ENCODE results near the gene CD9.
"Not testable (repeated sequence)": the region's sequence is repeated elsewhere in the genome, so short reads cannot be mapped to it uniquely, and the experiment has no call there.

CD9 gene, protein sequence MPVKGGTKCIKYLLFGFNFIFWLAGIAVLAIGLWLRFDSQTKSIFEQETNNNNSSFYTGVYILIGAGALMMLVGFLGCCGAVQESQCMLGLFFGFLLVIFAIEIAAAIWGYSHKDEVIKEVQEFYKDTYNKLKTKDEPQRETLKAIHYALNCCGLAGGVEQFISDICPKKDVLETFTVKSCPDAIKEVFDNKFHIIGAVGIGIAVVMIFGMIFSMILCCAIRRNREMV

DNA sequence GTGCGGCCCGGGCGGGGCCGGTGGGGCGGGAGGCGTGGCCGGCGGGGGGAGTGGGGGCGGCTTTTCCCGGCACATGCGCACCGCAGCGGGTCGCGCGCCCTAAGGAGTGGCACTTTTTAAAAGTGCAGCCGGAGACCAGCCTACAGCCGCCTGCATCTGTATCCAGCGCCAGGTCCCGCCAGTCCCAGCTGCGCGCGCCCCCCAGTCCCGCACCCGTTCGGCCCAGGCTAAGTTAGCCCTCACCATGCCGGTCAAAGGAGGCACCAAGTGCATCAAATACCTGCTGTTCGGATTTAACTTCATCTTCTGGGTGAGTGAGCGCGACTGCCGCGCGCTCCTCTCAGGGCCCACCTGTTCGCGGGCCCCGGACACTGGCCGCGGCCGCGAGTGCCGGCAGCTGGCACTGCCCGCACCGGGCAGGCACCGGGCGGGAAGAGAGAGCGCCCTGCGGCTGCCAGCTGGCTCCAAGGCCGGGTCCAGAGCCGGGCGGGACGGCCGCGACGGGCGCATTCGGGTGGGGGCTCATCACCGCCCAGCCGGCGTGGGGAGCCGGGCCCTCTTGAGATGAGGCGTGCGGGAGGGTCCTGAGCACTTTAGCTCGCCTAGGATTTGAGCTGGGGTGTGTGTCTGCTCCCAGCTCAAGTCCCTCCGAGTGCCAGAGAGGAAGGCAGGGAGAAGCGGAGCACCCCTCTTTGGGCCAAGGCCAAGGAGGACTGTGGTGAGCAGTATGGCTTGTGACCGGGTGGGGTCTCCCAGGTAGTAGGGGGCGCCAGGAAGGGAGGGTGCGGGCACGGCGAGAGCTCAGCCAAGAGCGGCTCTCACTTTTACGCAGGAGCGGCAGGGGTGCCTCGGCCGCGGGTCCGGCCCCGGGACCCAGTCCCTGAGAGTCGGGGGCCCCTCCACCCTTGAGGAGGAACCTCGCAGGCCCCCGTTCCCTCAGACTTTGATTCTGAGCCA is at the start of gene CD9:
Gene CD9, plus strand, starts transcription at position 145 of the 957 bp plus-strand sequence. Its CDS starts 100 bp downstream, at position 245.
- peak; percentile 81 for DNase-seq (ENCODE audit: low spot score)

DNA sequence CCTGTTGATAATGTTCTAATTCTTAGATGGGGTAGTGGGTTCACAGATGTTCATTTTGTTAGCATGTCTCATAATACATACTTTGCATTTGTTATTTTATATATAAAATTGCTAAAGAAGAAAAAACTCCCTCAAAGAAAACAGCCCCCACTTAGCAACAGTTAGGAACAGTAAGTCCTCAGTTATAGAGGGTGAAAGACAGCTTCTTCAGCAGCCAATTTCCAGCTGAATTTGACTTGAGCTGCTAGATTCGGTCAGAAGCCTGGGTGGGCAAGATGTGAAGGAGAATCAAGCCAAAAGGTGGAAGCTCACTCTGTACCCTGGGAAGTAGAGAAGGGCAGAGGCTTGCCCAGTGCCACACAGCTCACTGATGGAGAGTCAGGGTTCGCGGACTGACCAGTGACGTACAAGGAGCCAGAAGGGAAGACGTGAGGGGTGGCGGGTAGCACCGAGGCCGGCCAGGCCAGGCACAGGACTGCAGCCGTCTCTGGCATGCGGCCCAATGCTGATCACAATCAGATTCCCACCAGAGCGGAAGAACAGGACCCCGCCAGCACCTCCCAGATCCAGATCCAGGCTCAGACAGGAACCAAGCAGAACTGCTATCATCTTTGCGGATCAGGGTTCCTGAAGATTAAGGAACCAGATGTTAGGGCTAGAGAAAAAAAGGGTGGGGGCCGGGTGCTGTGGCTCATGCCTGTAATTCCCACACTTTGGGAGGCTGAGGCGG is 45.3 kb upstream of the CD9 start:
- no peak for DNase-seq (ENCODE audit: low spot score)

DNA sequence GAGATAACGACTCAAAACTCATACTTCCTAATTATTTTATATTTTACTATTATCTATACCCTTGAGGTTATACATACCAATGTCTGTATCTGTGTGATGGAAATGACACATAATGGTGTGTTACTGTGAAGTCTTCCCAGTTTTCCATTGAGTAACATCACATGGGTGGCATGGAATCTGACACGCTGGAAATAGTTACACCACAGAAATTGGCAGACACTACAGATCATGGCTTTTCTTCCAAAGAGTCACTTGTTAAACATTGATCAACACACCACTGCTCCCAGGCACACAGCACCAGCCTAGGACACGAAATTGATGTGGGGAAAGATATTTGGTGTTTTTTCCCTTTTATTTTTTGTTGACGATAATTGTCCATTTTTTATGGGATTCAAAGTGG is 42.7 kb upstream of the CD9 start:
- DNase-seq (ENCODE audit: low spot score), result no peak

DNA sequence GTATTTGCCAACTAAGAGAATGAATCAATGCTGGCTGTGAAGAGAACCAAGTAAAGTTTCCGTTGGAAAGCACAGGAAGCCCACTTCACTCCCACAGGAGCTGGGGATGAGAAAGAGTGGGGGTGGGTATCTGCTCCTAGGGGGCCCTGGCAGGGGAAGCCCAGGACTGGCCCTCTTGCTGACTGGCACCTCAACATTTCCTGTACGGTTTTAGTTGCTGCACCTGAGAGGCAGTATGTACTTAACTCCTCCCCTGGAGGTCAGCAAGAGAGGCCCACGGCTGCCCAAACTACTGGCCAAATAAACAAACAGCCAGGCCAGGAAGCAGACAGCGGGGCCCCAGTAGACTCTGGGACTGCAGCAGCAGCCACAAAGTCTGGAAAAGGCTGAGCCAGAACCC is 41.9 kb upstream of the CD9 start:
- DNase-seq (ENCODE audit: low spot score), result no peak

DNA sequence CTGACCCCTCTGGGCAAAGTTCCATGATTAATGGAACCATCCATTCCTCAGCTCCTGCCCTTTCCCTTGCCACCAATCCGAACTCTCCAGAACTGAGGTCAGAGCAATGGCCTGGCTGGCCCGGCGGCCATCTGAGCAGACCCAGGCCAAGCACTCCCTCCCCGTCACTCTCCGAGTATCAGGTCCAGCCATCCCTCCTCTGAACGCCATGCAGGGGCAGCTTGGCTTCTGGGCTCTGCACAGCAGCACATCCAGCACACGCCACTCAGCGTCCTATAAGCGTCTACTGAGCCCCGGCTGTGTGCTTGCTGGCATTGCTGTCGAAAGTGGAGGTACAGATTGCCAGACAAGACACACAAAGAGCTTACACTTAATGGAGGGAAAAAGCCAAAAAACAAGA is 41.5 kb upstream of the CD9 start:
- no peak for DNase-seq (ENCODE audit: low spot score)

DNA sequence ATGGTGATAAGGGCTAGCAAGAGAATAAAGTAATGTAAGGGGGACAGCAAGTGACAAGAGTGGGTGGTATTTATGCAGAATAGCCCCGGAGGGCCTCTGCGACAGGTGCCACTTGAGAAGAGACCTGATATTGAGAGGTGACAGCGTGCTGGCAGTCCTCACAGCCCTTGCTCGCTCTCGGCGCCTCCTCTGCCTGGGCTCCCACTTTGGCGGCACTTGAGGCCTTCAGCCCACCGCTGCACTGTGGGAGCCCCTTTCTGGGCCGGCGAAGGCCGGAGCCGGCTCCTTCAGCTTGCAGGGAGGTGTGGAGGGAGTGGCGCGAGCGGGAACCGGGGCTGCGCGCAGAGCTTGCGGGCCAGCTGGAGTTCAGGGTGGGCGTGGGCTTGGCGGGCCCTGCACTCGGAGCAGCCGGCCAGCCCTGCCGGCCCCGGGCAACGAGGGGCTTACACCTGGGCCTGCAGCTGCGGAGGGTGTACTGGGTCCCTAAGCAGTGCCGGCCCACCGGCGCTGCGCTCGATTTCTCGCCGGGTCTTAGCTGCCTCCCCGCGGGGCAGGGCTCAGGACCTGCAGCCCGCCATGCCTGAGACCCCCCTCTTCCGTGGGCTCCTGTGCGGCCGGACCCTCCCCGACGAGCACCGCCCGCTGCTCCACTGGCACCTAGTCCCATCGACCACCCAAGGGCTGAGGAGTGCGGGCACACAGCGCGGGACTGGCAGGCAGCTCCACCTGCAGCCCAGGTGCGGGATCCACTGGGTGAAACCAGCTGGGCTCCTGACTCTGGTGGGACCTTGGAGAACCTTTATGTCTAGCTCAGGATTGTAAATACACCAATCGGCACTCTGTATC is 40.8 kb upstream of the CD9 start:
- not testable (repeated sequence) for DNase-seq (ENCODE audit: low spot score)

DNA sequence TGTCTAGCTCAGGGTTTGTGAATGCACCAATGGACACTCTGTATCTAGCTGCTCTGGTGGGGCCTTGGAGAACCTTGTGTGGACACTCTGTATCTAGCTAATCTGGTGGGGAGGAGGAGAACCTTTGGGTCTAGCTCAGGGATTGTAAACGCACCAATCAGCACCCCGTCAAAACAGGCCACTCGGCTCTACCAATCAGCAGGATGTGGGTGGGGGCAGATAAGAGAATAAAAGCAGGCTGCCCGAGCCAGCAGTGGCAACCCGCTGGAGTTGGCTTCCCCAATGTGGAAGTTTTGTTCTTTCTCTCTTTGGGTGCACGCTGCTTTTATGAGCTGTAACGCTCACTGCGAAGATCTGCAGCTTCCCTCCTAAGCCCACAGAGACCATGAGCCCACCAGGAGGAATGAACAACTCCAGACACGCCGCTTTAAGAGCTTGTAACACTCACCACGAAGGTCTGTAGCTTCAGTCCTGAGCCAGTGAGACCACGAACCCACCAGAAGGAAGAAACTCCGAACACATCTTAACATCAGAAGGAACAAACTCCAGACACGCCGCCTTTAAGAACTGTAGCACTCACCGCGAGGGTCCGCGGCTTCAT is 40.1 kb upstream of the CD9 start:
- DNase-seq (ENCODE audit: low spot score), result not testable (repeated sequence)

DNA sequence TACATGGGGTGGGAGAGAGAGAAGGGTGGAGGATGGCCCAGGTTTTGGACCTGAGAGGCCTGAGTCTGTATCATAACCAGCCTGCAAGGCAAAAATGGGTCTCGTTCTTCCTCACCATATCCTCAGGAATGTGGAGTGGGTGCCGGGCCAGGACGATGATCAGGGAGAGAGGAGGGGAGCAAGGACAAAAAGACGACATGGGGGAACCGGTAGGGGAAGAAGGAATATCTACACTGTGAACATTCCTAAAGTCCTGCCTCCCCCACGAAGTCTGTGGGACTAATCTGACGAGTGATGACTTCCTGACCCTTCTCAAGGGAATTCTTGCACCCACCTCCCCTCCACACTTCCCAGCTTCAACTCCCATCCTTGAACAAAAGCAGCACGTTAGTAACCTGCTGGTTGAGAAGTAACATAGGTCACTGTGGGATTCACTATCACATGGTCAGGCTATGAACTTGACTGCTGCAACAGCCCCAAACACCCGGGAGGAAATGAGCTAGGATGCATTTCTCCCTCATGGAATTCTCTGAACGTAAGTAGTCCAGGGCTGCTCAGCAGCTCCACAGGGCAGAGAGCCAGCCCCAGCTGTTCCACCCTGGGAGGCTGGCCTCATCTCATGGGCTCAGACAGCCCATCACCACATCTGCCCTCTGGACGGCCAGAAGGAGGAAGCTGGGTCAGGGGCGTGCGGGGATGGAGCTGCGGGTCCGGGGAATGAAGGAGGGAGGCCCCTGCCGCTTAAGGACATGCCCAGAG is 38.9 kb upstream of the CD9 start:
- no peak for DNase-seq (ENCODE audit: low spot score)

DNA sequence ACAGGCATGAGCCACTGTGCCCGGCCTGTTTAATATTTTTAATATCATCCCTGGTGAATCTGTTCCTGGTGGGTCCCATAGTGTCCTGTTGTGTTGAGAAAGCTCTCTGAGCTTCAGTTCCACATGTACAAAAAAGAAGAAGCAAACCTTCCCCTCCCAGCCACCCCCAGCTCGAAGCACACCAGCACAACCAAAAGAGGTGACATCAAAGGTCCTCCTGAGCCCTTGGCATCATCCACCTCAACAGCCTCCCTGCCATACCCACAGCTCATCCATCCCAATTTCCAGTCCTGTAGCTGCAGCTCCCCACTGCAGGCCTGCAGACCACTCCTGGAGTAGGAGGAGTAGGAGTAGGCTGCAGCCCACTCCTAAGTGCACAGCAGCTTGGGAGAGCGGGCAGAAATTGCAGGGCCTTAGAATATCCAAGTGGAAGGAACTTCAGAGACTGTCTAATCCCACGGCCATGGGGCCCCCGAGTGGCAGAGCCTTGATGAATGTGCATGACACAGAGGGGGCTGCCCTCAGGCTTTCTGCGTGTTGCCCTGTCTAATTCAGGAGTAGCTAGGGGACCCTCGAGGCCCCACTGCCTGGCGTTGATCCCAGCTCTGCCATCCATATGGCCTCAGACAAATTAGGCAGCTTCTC is 36.7 kb upstream of the CD9 start:
- no peak for DNase-seq (ENCODE audit: low spot score)

DNA sequence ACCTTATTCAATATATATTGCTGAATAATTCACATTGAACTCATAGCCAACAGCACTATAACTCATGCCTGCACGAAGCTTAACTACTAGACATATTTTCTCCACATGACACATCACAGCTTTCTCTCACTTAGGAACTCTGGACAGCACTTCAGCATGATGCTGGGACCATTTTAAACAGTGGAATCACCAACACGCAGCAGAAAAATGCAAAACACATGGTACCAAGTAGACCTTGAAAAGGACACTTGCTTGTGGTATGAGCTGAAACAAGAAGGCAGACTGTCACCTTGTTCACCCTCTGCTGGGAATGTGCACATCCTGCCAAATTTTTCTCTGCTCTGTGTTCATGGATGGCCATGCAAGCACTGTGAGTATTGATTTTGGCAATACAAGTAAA is 34.8 kb upstream of the CD9 start:
- no peak for DNase-seq (ENCODE audit: low spot score)

DNA sequence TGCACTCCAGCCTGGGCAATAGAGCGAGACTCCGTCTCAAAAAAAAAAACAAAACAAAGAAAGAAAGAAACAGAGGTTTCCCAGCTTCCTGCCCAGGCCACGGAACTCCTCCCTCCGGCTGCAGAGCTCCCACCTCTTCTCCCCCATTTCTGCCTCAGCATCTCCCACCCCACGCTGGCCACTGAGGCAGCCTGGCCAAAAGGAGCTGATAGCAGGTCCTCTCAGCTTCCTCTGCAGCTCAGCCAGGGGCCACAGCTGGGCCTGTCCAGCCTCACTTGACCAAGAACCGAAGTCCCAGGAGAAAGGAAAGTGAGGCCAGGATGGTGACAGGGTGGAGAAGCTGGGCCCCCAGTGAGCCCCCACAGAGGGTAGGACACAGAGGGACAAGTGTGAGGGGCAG is 33.4 kb upstream of the CD9 start:
- DNase-seq (ENCODE audit: low spot score), result no peak

DNA sequence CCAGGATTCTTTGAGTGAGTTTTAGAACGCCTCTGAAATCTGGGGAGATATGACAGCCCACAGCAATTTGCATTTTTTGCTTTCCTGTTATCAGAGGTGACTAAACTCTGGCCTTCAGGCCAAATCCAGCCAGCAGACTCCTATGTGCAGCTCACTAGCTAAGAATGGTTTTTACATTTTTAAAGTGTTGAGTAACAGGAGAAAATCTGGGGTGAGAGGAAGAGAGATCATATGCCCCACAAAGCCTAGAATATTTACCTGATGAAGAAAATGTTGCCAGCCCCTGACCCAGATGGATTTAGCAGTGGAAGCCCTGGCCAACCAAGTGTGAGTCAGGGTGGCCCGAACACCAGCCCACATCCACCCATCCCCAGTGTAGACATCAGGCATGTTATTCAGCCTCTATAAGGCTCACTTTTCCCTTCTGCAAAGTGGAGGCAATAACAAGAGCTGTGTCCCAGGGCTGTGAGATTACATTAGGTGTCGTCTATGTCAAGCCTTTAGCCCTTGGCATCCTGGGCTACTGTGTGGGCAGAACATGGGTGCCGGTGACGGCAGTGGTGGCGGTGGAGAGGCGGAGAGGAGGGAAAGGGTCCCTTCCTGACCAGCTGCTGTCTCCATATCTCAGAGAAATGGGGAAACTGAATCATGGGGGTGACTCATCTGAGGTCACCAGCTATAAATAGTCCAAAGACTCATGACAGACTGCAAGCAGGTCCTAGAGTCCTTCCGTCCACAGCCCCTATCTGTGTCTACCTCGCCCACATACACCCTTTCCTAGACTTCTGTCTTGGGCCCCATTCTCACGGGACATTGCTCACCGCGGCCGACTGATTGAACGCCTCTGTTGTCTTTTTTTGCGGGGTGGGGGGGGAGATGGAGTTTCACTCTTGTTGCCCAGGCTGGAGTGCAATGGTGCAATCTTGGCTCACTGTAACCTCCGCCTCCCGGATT is 32.6 kb upstream of the CD9 start:
- DNase-seq (ENCODE audit: low spot score), result no peak

DNA sequence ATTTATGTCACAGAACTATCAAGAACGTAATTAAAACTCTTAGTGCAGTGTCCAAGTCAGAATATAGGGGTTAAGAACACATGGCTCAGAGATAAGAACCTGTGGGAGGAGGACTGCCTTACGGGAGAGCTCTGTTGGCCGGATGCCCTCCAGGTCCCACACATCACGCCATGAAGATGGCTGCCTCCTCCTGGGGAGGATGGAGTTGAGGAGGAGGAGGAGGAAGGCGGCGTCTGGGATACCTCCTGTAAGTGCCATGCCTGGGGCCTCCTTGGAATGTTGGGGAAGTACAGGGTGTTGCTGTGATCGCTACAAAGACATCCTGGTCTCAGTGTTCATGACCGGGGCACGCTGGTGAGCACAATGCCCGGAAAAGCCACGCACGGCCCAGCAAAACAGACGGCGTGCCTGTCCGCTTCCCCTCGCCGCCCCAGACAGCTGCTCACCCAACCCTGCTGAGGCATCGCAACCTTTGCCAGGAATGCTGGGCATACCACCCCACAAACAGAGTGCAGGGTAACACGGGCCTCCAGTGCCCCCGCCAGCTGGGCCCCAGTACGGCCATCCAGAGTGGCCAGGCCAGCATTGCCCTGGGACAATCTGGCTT is 28.7 kb upstream of the CD9 start:
- no peak for DNase-seq (ENCODE audit: low spot score)

DNA sequence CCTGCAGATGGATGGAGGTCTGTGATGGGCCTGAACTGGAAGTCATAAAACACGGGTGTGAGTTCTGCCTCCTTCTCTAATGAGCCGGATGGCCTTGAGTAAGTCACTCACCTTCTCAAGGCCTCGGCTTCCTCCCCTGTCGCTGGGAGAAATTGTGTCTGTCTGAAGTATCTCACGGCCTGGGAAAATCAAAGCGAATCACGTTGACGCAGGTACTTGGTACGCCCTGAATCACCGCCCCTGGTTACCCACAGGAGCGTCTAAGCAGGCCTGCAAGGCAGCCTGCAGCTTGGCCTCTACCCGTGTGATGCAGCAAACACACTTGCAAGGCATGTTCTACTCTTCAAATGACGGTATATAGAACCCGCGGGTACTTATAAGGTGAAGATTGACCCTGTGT is 28.1 kb upstream of the CD9 start:
- no peak for DNase-seq (ENCODE audit: low spot score)

DNA sequence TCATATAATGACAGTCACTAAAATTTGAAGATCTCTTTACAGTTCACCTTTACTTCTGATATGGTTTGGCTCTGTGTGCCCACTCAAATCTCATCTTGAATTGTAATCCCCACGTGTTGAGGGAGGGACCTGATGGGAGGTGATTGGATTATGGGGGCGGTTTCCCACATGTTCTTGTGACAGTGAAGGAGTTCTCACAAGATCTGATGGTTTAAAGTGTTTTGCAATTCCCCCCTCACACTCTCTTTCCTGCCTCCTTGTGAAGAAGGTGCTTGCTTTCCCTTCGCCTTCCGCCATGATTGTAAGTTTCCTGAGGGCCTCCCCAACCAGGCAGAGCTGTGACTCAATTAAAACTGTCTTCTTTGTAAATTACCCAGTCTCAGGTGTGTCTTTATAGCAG is 27.3 kb upstream of the CD9 start:
- DNase-seq (ENCODE audit: low spot score), result no peak

DNA sequence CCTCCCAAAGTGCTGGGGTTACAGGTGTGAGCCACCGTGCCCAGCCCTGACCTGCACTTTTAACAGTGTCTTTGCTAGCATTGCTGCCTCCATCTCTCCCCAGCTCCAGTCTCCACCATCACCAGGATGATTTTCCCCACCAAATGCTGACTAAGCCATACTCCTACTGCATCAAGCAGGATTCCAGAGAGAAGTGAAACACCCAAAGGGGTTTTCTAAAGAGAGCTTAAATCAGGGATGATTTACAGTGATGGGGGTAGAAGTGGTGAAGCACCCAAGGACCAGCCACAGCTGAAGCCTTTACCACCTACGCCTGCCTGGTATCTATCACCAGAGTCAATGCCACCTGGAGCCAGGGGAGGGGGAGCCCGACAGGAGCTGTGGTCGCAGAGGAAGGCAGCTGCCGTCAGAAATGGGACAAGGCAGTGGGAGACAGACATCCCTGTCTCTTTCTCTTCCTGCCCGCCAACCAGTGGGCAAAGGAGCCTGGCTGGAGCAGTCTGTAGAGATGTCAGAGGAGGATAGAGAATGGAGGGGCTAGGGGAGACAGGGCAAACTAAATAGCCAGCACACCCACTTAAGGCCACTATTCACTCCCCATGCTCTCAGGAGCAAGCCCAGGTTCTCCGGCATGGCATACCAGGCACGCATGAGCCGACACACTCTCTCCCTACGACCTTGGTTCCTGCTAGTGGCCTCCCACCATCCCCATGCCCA is 22.4 kb upstream of the CD9 start:
- DNase-seq (ENCODE audit: low spot score), result no peak

DNA sequence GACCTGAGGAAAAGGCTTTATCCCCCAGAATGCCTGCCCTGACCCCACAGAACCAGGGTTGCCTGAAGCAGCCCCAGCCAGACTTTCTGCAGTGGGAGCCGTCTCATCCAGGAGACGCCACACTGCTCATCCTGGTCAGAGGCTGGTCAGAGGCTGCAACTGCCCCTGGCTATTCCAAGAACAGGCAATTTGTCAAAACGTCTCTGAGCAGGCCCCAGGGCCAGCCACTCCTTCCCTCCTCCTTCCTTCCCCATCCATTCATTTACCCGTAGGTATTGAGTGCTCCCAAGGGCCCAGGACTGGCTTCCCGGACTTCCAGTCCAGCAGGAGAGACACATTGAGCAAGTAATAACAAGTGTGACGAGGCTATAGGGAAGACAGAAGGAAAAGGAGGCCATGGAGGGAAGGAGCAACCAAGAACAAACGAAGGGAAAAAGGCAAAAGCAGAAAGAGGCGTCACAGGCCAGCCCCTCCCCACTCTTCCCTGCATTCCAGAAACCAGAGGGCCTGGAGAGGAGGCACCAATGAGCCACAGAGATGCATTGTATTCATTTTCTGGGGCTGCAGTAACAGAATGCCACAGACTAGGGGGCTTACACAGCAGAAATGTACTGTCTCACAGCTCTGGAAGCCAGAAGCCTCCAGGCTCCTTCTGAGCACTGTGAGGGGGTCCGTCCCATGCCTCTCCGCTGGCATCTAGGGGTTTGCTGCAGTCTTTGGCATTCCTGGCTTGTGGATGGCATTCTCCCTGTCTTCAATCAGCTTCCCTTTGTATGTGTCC is 21.0 kb upstream of the CD9 start:
- DNase-seq (ENCODE audit: low spot score), result no peak
